Cortex of kidney (tissue), 1 donor: Measurements from ENCODE around the gene CACNA2D3.

Experiments used
- DNase-seq: peaks from one replicate; lab custom pipeline; 2025; lab: John Stamatoyannopoulos, UW

Gene CACNA2D3

GRCh38 chr3:54341811-54342210 is 219.5 kb downstream of the CACNA2D3 start:
- no peak for DNase-seq

GRCh38 chr3:54342676-54343075 is 220.3 kb downstream of the CACNA2D3 start:
- no peak for DNase-seq

- no peak for DNase-seq
These were observed 221.1 kb downstream of the CACNA2D3 start for GRCh38 chr3:54343495-54343894.

GRCh38 chr3:54344601-54345231 is 222.4 kb downstream of the CACNA2D3 start:
- DNase-seq: no peak

GRCh38 chr3:54345847-54346375 is 223.6 kb downstream of the CACNA2D3 start:
- no peak for DNase-seq

GRCh38 chr3:54347060-54347459 is 224.7 kb downstream of the CACNA2D3 start:
- DNase-seq: no peak

- DNase-seq: no peak
These were observed 225.6 kb downstream of the CACNA2D3 start for GRCh38 chr3:54347933-54348332.

GRCh38 chr3:54349231-54349652 is 226.9 kb downstream of the CACNA2D3 start:
- no peak for DNase-seq

GRCh38 chr3:54349691-54350090 is 227.3 kb downstream of the CACNA2D3 start:
- no peak for DNase-seq

- no peak for DNase-seq
These were observed 231.2 kb downstream of the CACNA2D3 start for GRCh38 chr3:54353546-54353945.

- no peak for DNase-seq
These were observed 231.6 kb downstream of the CACNA2D3 start for GRCh38 chr3:54353946-54354345.

GRCh38 chr3:54355800-54356199 is 233.4 kb downstream of the CACNA2D3 start:
- no peak for DNase-seq

GRCh38 chr3:54356261-54357045 is 234.1 kb downstream of the CACNA2D3 start:
- no peak for DNase-seq

- no peak for DNase-seq
These were observed 234.9 kb downstream of the CACNA2D3 start for GRCh38 chr3:54357301-54357700.

- DNase-seq: no peak
These were observed 236.0 kb downstream of the CACNA2D3 start for GRCh38 chr3:54358316-54358715.

- no peak for DNase-seq
These were observed 236.8 kb downstream of the CACNA2D3 start for GRCh38 chr3:54358969-54359694.

GRCh38 chr3:54360320-54360719 is 238.0 kb downstream of the CACNA2D3 start:
- DNase-seq: no peak

GRCh38 chr3:54361746-54362283 is 239.5 kb downstream of the CACNA2D3 start:
- no peak for DNase-seq

GRCh38 chr3:54366007-54366750 is 243.8 kb downstream of the CACNA2D3 start:
- no peak for DNase-seq

- DNase-seq: no peak
These were observed 244.5 kb downstream of the CACNA2D3 start for GRCh38 chr3:54366839-54367238.

GRCh38 chr3:54372232-54372631 is 249.9 kb downstream of the CACNA2D3 start:
- no peak for DNase-seq
